BLaER1 (cell line): ENCODE results near the gene PEX6.

Experiments used
- H3K27ac ChIP-seq: shearing (Covaris generic); formaldehyde crosslinking; 2 replicates; pipeline ENCODE4 v1.8.1; 2022
- H3K27me3 ChIP-seq: shearing (Covaris generic); formaldehyde crosslinking; 2 replicates; pipeline ENCODE4 v1.8.1; 2022
- H3K36me3 ChIP-seq: shearing (Covaris generic); formaldehyde crosslinking; 2 replicates; pipeline ENCODE4 v1.8.1; 2022
- H3K4me1 ChIP-seq: shearing (Covaris generic); formaldehyde crosslinking; 2 replicates; pipeline ENCODE4 v1.8.1; 2022
- H3K4me2 ChIP-seq: shearing (Covaris generic); formaldehyde crosslinking; 2 replicates; pipeline ENCODE4 v1.8.1; 2022
- H3K4me3 ChIP-seq: shearing (Covaris generic); formaldehyde crosslinking; 2 replicates; pipeline ENCODE4 v1.8.1; 2022
- H3K9ac ChIP-seq: shearing (Covaris generic); formaldehyde crosslinking; 2 replicates; pipeline ENCODE4 v1.8.1; 2022
- H3K9me3 ChIP-seq: shearing (Covaris generic); formaldehyde crosslinking; 2 replicates; pipeline ENCODE4 v1.8.1; 2022
- H4K20me1 ChIP-seq: shearing (Covaris generic); formaldehyde crosslinking; 2 replicates; pipeline ENCODE4 v1.8.1; 2022
- Cebpa-rat ChIP-seq: shearing (Covaris generic); IDR thresholded peaks from 2 replicates; pipeline ENCODE4 v1.8.1; 2022

The PEX6 gene

DNA sequence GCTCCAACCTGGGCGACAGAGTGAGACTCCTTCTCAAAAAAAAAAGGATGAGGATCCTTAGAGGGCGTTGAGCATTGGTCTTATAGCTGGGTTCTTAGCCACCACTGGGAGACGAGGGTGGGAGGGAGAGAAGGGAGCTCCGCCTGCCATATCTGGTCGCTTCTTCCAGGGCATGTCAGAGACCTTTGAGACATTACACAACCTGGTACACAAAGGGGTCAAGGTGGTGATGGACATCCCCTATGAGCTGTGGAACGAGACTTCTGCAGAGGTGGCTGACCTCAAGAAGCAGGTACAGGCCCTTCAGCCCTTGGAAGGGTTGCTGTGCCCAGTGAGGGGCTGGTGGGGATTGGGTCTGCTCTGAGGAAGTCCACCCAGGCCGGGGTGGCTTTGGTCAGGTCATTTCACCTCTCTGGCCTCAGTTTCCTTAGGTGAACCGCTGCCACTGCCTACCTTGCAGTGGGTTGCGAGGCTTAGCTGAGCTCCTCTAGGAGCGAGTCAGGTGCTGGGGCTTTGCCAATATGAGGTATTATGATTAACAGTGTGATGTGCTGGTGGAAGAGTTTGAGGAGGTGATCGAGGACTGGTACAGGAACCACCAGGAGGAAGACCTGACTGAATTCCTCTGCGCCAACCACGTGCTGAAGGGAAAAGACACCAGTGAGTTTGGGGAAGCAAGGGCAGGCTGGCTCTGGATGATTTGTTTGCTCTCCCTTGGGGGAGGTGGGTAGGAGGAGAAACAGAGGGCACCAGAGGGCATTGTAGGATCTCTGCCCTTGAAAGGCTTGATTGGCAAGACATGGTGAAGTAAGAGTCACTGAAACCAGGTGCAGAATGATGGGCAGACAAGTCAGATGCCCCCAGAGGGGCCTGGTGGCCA is 41.2 kb downstream of the PEX6 start:
- H3K27ac ChIP-seq, result peak overlapping the region; percentile 65
- peak overlapping the region; percentile 27 for H3K9ac ChIP-seq
- no peak for TF ChIP-seq Cebpa-rat
- H3K9me3 ChIP-seq, result no peaks in the 10 kb centered on the region
- peaks cover 72% of the 10 kb centered on the region for H3K4me1 ChIP-seq
- H3K4me3 ChIP-seq, result no peak overlapping the region
- peak overlapping the region; percentile 65 for H3K4me2 ChIP-seq
- no peaks in the 10 kb centered on the region for H3K27me3 ChIP-seq
- H3K36me3 ChIP-seq, result peaks cover 99% of the 10 kb centered on the region
- peaks cover 83% of the 10 kb centered on the region for H4K20me1 ChIP-seq

DNA sequence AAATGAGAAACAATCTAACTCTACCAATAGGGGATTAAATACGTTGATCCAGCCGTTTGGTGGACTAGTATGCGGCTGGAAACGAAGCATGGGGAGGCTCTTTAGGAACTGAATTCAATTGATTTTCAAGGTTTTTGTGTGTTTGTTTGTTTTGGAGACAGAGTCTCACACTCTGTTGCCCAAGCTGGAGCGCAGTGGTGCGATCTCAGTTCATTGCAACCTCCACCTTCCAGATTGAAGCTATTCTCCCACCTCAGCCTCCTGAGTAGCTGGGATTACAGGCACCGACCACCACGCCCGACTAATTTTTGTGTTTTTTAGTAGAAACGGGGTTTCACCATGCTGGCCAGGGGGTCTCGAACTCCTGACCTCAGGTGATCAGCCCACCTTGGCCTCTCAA is 42.6 kb downstream of the PEX6 start:
- Histone ChIP-seq H3K9me3 (no peaks in the 10 kb centered on the region), H3K36me3 (peaks cover 97% of the 10 kb centered on the region), H3K4me3 (no peak overlapping the region), H3K27me3 (no peaks in the 10 kb centered on the region), H3K4me1 (peaks cover 86% of the 10 kb centered on the region), H3K27ac (no peak overlapping the region), H3K9ac (no peak overlapping the region), H3K4me2 (peak overlapping the region; percentile 65; the same call in 1 of the 2 replicates), H4K20me1 (peaks cover 96% of the 10 kb centered on the region)
- TF ChIP-seq Cebpa-rat, result no peak

DNA sequence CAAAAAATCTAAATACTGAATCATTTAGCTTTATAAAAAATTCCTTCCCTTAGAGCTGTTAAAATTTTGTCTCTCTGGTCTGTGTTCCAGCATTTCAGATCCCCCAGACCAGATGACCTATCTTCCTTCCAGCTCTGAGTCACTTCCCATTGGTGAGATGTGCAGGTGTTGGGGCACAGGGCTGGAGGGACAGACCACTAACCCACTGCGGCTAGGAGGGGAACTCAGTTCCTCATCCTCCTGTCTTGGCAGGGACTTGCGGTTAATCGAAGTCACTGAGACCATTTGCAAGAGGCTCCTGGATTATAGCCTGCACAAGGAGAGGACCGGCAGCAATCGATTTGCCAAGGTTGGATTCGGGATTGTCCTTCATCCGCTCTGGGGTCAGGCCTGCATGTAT is 43.7 kb downstream of the PEX6 start:
- Histone ChIP-seq H3K27me3 (no peaks in the 10 kb centered on the region), H3K9me3 (no peaks in the 10 kb centered on the region), H3K4me2 (peak overlapping the region; percentile 43), H3K9ac (no peak overlapping the region), H3K27ac (peak overlapping the region; percentile 19; the same call in 1 of the 2 replicates), H4K20me1 (peaks cover 95% of the 10 kb centered on the region), H3K4me1 (peaks cover 89% of the 10 kb centered on the region), H3K36me3 (peaks cover 86% of the 10 kb centered on the region), H3K4me3 (no peak overlapping the region)
- TF ChIP-seq Cebpa-rat, result no peak

DNA sequence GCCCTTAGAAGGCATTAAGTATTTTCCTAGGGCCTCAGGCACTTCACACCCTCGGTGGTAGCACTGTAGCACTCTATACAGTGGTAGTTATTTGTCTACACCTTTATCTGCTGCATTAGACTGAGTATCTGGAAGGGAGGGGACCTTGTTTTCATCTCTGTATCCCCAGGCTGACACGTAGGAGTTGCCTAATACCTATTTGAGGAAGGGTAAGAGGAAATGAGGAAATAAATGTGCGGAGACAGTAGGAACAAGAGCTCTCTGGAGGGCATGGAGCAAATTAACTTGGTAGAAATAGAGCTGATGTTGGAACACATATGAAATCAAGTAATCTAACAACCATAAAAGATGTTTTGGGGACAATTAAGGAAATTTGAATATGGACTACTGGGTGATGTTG is 45.8 kb downstream of the PEX6 start:
- peak overlapping the region; percentile 98; the same call in 1 of the 2 replicates for H3K27ac ChIP-seq
- H3K27me3 ChIP-seq, result no peaks in the 10 kb centered on the region
- peaks cover 65% of the 10 kb centered on the region for H3K36me3 ChIP-seq
- TF ChIP-seq Cebpa-rat, result no peak
- H3K4me1 ChIP-seq, result peaks cover 79% of the 10 kb centered on the region
- no peaks in the 10 kb centered on the region for H3K9me3 ChIP-seq
- peaks cover 74% of the 10 kb centered on the region for H4K20me1 ChIP-seq
- H3K4me2 ChIP-seq, result peak overlapping the region; percentile 84
- peak overlapping the region; percentile 88; the same call in 1 of the 2 replicates for H3K9ac ChIP-seq
- peak overlapping the region; percentile 81 for H3K4me3 ChIP-seq

DNA sequence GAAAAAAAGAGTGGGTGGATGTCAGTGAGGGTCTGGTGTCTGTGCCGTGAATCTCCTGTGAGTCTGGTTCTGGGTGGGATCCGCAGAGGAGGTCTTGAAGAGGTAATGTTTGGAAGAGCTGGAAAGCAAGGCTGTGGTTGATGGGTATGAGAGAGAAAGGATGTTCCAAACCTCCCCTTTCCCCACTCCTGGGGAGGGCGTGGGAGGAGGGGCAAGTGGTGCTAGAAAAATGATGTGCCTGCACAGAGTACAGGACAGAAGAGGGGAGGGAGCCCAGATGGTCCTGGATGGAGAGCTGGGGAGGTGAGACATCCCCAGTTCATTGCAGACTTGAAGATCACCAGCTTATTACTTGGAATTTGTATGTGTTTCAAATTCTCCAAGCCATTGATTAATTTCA is 46.6 kb downstream of the PEX6 start:
- no peak for TF ChIP-seq Cebpa-rat
- H3K4me3 ChIP-seq, result peak overlapping the region; percentile 81
- peaks cover 77% of the 10 kb centered on the region for H3K4me1 ChIP-seq
- H3K27ac ChIP-seq, result peak overlapping the region; percentile 98
- H3K36me3 ChIP-seq, result peaks cover 57% of the 10 kb centered on the region
- no peaks in the 10 kb centered on the region for H3K9me3 ChIP-seq
- no peaks in the 10 kb centered on the region for H3K27me3 ChIP-seq
- peak overlapping the region; percentile 88 for H3K9ac ChIP-seq
- peak overlapping the region; percentile 84 for H3K4me2 ChIP-seq
- H4K20me1 ChIP-seq, result peaks cover 66% of the 10 kb centered on the region

DNA sequence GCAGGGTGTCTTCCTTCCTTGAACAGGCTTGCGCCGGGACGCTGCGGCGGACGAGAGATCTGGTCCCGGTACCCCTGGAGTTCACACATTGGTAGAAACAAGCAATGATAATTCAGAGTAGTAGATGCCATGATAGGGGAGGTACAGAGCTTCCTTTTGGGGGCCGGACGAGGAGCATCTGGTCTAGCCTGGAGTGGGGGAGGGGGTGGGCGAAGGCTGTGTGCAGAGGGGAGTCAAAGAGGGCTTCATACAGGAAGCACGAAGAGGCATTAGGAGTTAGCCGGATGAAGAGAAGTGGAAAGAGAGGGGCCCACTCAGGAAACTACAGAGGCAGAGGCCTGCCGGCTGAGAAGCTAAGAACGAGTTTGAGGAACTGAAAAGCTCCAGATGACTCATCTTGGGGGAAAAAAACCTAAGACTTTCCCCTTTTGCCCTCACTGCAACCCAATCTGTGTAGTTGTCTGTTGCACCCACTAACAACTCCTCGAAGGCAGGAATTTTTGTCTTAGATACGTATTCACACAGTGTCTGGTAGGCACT is 49.1 kb downstream of the PEX6 start:
- H3K4me3 ChIP-seq, result peak overlapping the region; percentile 81
- no peak for TF ChIP-seq Cebpa-rat
- peak overlapping the region; percentile 98 for H3K27ac ChIP-seq
- peak overlapping the region; percentile 88 for H3K9ac ChIP-seq
- H3K27me3 ChIP-seq, result no peaks in the 10 kb centered on the region
- H3K9me3 ChIP-seq, result no peaks in the 10 kb centered on the region
- H3K4me1 ChIP-seq, result peaks cover 77% of the 10 kb centered on the region
- peaks cover 32% of the 10 kb centered on the region for H3K36me3 ChIP-seq
- peaks cover 41% of the 10 kb centered on the region for H4K20me1 ChIP-seq
- peak overlapping the region; percentile 84 for H3K4me2 ChIP-seq

- Histone ChIP-seq H3K4me1 (peaks cover 77% of the 10 kb centered on the region), H3K9ac (peak within 1 kb of the TSS; percentile 88), H3K27me3 (no peaks in the 10 kb centered on the region), H3K4me2 (peak within 1 kb of the TSS; percentile 84), H3K4me3 (peak within 1 kb of the TSS; percentile 81), H3K9me3 (no peaks in the 10 kb centered on the region), H4K20me1 (peaks cover 34% of the 10 kb centered on the region), H3K36me3 (peaks cover 25% of the 10 kb centered on the region), H3K27ac (peak within 1 kb of the TSS; percentile 98)
- TF ChIP-seq Cebpa-rat, result no peak
These were observed 49.8 kb downstream of the PEX6 start, which contains the start of gene CNPY3 for GRCh38 chr6:42928986-42929820. TSS of gene CNPY3 (plus strand) at chr6:42929480. CDS start at chr6:42929571, 91 bp downstream.

GRCh38 chr6:42925248-42925857 is 53.6 kb downstream of the PEX6 start:
- peaks cover 59% of the 10 kb centered on the region for H3K4me1 ChIP-seq
- 0 out of 2 replicates have a peak overlapping the region, but pooled peaks have one; percentile 27 for H3K9ac ChIP-seq
- H4K20me1 ChIP-seq, result no peaks in the 10 kb centered on the region
- no peaks in the 10 kb centered on the region for H3K27me3 ChIP-seq
- H3K4me3 ChIP-seq, result no peak overlapping the region
- no peaks in the 10 kb centered on the region for H3K9me3 ChIP-seq
- H3K27ac ChIP-seq, result peak overlapping the region; percentile 64; the same call in 1 of the 2 replicates
- no peak for TF ChIP-seq Cebpa-rat
- peak overlapping the region; percentile 84 for H3K4me2 ChIP-seq
- H3K36me3 ChIP-seq, result no peaks in the 10 kb centered on the region

GRCh38 chr6:42923666-42924065 is 55.3 kb downstream of the PEX6 start:
- Histone ChIP-seq H3K4me1 (peaks cover 59% of the 10 kb centered on the region), H3K27me3 (no peaks in the 10 kb centered on the region), H3K9me3 (no peaks in the 10 kb centered on the region), H4K20me1 (no peaks in the 10 kb centered on the region), H3K27ac (peak overlapping the region; percentile 55), H3K4me2 (peak overlapping the region; percentile 69), H3K36me3 (no peaks in the 10 kb centered on the region), H3K4me3 (no peak overlapping the region), H3K9ac (peak overlapping the region; percentile 24; the same call in 1 of the 2 replicates)
- no peak for TF ChIP-seq Cebpa-rat
